ENCODE measurements around the gene ABCC1.

DNA sequence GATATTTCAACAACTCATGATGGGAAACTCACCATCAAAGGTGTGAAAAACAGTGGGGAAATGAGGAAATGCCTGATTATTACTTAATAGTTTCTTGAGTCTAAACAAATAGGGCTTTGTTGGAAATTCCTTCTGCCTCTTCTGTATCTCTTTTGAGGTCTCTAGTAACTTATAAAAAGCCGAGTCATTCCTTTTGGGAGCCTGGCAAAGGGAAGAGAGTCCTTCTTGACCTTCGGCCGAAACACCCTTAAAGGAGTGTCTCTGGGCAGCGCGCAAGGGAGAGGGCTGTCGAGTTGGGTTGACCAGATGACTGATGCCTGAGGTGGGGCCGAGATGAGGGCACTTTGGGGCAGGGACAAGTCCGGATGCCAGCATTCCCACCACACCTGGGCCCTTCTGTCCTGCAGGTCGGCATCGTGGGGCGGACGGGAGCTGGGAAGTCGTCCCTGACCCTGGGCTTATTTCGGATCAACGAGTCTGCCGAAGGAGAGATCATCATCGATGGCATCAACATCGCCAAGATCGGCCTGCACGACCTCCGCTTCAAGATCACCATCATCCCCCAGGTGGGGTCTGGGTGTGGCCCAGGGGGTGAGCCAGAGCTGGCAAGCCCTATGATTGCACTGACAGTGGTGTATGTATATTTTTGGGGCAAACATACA, 184.7 kb downstream of the ABCC1 start:
- TF ChIP-seq CTCF (conservative IDR thresholded peaks at IDR 0.05) (no peak), ZFX (IDR thresholded peaks at IDR 0.05) (no peak)
